ENCODE results near the gene PLAAT2.
"Not testable (repeated sequence)": the region's sequence is repeated elsewhere in the genome, so short reads cannot be mapped to it uniquely, and the experiment has no call there.

PLAAT2 gene

GRCh38 chr11:63550156-63550700, 13.0 kb downstream of the PLAAT2 start:
- in situ Hi-C loops (cut with MboI; ENCODE audit: low sequenced_read_pairs), result not testable (repeated sequence)

- in situ Hi-C loops (cut with MboI; ENCODE audit: low sequenced_read_pairs), result no loop called here
Measured at GRCh38 chr11:63549411-63549810, 13.8 kb downstream of the PLAAT2 start.

- in situ Hi-C loops (cut with MboI; ENCODE audit: low sequenced_read_pairs), result no loop called here
Measured at GRCh38 chr11:63548178-63548577, 15.0 kb downstream of the PLAAT2 start.

- in situ Hi-C loops (cut with MboI; ENCODE audit: low sequenced_read_pairs), result no loop called here
Measured at GRCh38 chr11:63547061-63547460, 16.1 kb downstream of the PLAAT2 start.

GRCh38 chr11:63543711-63544110, 19.5 kb downstream of the PLAAT2 start:
- in situ Hi-C loops (cut with MboI; ENCODE audit: low sequenced_read_pairs), result no loop called here

- in situ Hi-C loops (cut with MboI; ENCODE audit: low sequenced_read_pairs), result not testable (repeated sequence)
Measured at GRCh38 chr11:63542506-63542905, 20.7 kb downstream of the PLAAT2 start.

GRCh38 chr11:63537293-63538101, 25.7 kb downstream of the PLAAT2 start:
- in situ Hi-C loops (cut with MboI; ENCODE audit: low sequenced_read_pairs), result no loop called here

GRCh38 chr11:63536669-63537292, 26.4 kb downstream of the PLAAT2 start, which contains the start of gene PLAAT4:
PLAAT4 (plus strand) TSS chr11:63536808; CDS start chr11:63536869, 61 bp downstream.
- in situ Hi-C loops (cut with MboI; ENCODE audit: low sequenced_read_pairs), result no loop called here

- in situ Hi-C loops (cut with MboI; ENCODE audit: low sequenced_read_pairs), result no loop called here
Measured at GRCh38 chr11:63535734-63536133, 27.4 kb downstream of the PLAAT2 start.

GRCh38 chr11:63534895-63535461, 28.2 kb downstream of the PLAAT2 start:
- in situ Hi-C loops (cut with MboI; ENCODE audit: low sequenced_read_pairs), result no loop called here

GRCh38 chr11:63534076-63534475, 29.1 kb downstream of the PLAAT2 start:
- in situ Hi-C loops (cut with MboI; ENCODE audit: low sequenced_read_pairs), result no loop called here

GRCh38 chr11:63532799-63533475, 30.2 kb downstream of the PLAAT2 start:
- in situ Hi-C loops (cut with MboI; ENCODE audit: low sequenced_read_pairs), result no loop called here

GRCh38 chr11:63532117-63532516, 31.1 kb downstream of the PLAAT2 start:
- in situ Hi-C loops (cut with MboI; ENCODE audit: low sequenced_read_pairs), result no loop called here

- in situ Hi-C loops (cut with MboI; ENCODE audit: low sequenced_read_pairs), result not testable (repeated sequence)
Measured at GRCh38 chr11:63531074-63531792, 31.9 kb downstream of the PLAAT2 start.

GRCh38 chr11:63530021-63530420, 33.2 kb downstream of the PLAAT2 start:
- in situ Hi-C loops (cut with MboI; ENCODE audit: low sequenced_read_pairs), result no loop called here

- in situ Hi-C loops (cut with MboI; ENCODE audit: low sequenced_read_pairs), result not testable (repeated sequence)
Measured at GRCh38 chr11:63529373-63529772, 33.8 kb downstream of the PLAAT2 start.

GRCh38 chr11:63528729-63529278, 34.4 kb downstream of the PLAAT2 start:
- in situ Hi-C loops (cut with MboI; ENCODE audit: low sequenced_read_pairs), result not testable (repeated sequence)

GRCh38 chr11:63528156-63528555, 35.0 kb downstream of the PLAAT2 start:
- in situ Hi-C loops (cut with MboI; ENCODE audit: low sequenced_read_pairs), result not testable (repeated sequence)

- in situ Hi-C loops (cut with MboI; ENCODE audit: low sequenced_read_pairs), result no loop called here
Measured at GRCh38 chr11:63527667-63528066, 35.5 kb downstream of the PLAAT2 start.

GRCh38 chr11:63523151-63523550, 40.0 kb downstream of the PLAAT2 start:
- in situ Hi-C loops (cut with MboI; ENCODE audit: low sequenced_read_pairs), result no loop called here
